ENCODE measurements around the gene GPC3. TPM values are rescaled to one million over a fixed set of nuclear protein-coding genes. Genes with fewer than 3 reads are reported as not detected.

The GPC3 gene
- polyA plus RNA-seq, 5 donors, result 394 to 493 (median 469) TPM

DNA sequence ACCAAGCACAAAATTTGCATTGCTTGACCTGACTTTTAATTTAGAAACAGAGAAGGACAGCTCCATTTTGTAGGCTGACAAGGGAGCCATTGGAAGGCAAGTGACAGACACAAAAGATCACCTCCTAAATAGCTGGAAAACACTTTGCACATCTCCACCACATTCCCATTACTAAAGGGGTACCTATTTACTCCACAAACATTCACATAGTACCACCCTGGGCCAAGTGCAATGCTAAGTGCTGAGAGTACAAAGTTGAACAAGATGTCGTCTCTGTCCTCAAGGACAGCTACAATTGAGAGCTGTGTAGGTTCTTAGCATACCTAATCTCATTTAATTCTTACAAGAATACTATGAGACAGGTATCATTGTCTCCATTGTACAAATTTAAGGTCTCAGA lies 417.3 kb downstream of the GPC3 start:
- DNase-seq, result no peak

DNA sequence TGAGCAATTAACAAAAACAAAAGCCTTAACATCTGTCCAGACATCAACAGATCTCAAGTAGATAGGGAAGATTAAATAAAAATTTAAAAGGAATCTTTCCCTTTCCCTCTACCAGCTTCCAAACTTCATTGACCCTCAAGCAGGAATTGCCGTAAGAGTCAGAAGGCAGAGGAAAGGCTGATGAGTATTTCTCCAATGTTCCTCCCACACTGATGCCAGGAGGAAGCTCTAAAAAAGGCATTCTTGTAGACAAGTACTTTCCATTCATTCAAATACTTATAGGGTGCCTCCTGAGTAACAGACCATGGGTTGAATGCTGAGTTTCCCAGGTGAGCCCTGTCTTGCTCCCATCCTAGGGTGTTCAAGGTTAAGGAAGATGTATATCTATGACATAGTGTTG lies 418.5 kb downstream of the GPC3 start:
- DNase-seq, result no peak

DNA sequence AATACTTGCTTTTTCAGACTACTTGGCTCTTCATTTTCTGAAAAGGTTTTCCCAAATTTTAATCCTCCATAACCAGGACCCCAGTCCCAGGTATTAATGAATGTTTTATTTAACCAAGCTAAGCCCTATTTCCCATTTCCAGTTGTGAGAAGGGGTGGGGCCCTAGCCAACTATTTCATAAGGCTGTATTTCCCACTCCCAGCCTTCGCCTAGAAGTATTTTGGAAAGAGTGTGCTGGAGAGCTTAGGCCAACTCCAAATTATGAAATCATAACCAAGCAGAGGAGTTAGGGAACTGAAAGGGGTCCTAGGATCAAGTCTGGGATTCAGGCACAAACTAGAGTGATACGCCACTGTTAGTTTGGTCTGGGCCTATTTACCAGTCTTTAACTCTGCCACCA lies 421.7 kb downstream of the GPC3 start:
- DNase-seq, result no peak

DNA sequence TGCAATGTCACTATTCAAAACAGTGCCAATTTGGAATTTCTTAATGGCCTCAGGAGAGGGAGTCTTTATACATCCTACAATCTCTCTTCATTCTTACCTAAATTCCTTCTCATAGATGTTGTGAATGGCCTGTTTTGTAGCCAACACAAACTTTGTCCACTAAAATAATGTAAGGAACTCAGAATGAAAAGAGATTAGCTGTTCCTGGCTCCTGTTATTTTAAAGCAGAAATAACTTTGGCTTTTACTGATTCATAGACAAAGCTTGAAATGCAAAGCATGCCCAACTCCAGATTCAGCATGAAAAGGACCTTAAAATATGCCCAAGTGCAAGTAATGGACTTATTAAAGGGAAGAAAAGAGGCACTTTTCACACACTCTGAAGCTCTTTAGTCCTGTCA lies 424.1 kb downstream of the GPC3 start:
- DNase-seq, result no peak

DNA sequence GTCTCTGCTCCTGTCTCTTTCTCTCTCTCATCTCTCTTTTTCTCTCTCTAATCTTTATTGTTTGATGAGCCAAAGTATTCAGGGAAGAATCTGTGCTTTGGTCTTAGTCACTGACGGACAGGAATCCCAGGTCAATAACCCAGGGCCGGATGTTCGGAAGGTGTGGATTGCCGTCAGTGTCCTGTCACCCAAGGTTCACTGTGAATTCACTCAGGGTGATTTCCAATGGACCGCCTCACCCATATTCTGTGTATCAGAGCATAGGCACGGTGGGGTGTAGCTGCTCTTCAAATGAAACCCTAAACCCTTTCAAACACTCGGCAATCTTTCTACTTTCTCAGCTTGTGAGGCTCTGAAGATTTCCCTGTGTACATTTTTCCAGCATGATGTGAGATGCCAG lies 425.5 kb downstream of the GPC3 start:
- DNase-seq, result no peak

DNA sequence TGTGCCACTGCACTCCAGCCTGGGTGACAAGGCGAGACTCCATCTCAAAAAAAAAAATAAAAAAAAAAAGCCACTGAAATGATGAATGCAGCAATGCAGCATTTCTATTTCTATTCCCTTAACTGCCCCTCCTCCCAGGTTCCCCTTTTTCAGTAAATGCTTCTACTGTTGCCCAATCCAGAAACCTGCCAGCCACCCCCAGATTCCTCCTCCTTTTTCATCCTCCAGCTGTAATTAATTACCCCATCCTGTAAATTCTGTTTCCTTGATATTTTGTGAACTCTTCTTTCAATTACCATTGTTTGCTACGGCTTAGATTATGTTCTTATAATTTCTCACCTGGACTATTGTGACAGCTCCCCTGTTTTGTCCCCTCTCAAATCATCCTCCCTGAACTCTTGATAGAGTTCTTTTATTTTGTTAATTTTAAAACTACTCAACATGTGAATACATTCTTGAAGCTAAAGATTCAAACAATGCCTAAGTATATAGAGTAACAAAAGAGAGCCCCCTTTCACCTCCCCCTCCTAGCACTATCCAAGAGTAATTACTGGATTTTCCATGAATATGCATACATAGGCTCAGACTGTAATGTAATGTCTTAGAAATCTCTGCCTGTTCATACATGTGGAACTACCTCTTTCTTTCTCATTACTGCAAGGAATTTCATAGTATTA lies 429.5 kb downstream of the GPC3 start:
- no peak for DNase-seq

DNA sequence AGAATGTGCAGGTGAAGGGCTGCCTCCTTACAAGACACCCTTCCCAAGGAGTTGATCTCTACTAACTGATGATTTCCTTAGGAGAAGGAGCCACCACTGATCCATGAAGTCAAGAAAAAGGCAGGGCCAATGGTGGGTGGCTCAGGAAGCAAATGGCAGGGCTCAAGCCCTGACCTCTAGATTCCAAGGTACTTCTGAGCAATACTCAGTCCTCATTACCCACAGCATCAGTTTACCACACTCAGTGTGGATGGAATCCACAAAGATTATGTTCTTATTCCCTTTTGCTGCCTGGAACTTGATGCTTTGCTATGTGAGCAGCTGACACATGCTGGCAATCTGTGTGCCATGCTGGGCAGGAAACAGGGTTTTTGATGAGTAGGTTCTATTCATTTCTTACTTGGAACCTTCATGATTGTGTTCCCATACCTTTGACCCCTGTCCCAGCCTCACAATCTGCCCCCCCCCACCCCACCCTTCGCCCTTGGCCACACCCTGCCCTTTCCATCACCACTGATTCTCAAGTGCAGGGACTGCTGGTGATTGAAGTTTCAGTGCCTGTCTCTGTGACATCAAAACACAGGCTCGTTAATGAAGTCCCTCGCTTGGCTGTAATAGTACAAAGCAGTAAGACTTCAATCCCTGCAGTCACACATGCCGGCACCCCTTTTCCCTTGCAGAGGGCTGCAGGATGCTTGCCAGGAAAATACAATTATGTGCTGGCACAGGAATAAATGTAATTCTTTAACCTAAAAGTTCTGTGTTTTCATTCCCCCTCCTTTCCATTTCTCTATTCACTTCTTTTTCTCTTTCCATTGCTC lies 434.5 kb downstream of the GPC3 start:
- DNase-seq, result no peak

DNA sequence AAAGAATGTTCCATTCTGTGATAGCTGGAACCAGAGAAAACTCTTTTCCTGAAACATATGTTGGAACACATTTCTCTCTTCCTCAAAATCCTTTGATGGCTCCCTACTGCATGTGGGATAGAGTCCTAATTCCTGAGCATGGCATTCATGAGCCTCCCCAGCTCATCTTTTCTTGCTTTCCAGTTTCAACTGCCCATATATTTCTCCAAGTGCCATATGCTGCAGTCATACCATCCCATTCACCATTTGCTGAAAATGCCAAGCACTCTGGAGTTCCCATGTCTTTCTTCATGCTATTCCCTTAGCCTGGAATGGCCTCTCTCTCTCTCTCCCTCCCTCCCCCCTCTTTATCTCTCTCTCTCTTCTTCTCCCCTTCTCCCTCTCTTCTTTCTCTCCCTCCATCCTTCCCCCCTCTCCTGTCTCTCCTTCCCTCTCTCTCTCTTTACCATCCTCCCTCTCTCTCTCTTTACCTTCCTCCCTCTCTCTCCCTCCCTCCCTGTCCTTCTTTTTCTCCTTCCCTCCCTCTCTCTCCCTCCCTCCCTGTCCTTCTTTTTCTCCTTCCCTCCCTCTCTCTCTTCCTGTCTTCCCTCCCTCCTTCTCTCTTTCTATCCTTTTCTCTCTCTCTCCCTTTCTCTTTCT lies 436.0 kb downstream of the GPC3 start:
- no peak for DNase-seq

DNA sequence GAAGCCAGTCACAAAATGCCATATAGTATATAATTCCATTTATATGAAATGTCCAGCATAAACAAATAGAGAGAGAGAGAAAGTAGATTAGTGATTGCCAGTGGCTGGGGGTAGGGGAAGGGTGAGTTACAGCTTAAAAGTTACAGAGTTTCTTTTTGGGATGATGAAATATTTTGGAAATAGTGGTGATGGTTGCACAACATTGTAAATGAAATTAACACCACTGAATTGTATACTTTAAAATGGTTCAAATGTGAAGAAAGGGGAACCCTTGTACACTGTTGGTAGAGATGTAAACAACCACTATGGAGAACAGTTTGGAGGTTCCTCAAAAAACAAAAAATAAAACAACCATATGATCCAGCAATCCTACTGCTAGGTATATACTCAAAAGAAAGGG lies 439.0 kb downstream of the GPC3 start:
- DNase-seq, result no peak

DNA sequence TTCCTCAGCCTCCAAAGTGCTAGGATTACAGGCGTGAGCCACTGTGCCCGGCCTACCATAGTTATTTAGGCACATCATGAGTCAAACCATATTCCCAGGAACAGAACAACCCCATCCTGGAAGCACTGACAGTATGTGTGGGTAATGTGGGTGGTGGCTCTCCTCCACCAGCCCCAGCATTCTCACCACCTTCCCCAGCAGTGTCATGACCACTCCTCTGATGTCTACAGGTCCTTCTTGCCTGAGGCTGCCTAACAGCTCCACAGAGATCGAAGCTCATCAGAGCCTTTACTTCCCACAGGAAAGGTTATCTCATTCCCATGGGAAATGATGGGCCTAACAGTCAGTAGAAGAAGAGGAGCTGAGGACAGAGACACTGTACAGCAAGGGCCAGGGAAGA lies 440.6 kb downstream of the GPC3 start:
- no peak for DNase-seq

DNA sequence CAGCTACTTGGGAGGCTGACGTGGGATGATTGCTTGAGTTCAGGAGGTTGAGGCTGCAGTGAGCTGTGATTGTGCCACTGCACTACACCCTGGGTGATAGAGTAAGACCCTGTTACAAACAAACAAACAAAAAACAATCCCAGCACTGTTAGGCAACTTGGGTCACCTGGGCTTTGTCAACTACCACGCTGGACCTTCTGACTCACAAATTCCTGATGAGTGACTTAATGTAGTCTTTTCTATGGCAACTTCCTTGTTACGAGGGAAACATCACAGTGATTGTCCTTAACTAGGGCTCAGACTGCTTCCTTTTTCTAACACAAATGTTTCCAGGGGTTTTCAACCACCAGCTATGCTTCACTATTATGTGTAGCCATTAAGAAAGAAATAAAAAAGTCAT lies 441.3 kb downstream of the GPC3 start:
- DNase-seq, result no peak

DNA sequence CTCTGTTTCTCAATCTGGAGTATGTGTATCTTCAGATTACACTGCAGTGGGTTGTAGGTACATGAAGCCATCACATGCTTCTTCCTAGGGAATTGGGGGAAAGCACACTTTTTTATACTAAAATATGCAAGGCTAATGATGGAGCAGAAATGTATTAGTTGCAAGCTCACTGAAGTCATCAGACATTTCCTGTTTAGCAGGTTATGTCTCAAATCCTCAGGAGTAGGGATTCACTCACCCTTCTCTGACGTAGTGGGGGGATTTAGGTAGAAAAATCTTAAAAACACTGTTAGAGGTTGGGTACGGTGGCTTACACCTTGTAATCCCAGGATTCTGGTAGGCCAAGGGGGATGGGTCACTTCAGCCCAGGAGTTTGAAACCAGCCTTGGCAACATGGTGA lies 441.7 kb downstream of the GPC3 start:
- no peak for DNase-seq

DNA sequence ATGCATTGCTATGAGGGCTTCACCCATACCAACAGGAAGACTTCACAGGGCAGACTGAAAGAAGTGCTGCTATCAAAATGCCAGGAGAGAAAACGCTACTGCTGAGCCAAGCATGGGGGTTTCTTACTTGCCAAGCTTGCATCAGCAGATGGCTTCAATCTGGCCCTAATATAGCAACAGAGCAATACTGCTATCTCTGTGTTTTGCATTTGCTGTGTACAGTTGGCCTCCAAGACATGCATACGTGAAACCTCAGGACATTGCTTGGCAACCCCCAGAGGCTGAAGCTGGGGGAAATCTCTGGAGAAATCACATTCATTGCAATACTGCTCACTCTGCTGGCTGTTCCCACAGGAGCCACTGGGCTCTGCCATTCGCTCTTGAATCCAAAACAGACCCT lies 442.9 kb downstream of the GPC3 start:
- peak; percentile 13 to 28 for DNase-seq

DNA sequence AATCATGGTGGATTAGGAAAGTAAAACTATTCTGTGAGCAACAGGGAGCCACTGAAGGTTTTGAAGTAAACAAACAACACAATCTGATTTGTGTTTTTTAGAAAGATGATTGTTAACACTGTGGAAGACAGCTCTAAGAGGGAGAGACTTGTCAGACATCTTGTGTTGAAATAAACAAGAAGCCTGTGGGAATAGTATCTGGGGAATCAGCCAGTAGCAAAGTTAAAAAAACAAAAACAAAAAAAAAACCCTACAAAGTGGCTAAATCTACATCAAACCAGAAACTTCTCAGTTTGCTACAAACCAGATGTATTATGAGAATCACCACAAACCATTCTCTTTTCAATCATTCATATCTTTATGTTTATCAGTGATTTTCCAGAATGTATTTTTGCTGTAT lies 444.4 kb downstream of the GPC3 start:
- DNase-seq, result no peak

DNA sequence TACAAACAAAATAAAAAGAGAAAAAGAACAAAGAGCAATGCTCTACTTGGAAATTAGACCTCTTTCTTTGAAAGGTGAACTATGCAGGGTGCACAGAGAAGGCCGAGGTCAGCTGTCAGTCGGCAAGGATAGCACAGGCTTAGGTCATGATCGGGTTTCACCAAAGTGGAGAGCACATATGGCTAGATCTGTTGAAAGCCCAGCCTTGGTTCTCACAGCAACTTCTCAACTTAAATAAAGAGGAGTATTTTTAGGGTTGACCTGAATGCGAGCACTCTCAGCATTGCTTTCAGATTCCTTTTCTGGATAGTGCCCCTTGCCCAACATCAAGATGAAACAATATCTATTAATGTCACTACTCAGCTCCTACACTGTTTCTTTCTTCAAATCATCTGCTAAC lies 447.2 kb downstream of the GPC3 start:
- DNase-seq, result no peak

DNA sequence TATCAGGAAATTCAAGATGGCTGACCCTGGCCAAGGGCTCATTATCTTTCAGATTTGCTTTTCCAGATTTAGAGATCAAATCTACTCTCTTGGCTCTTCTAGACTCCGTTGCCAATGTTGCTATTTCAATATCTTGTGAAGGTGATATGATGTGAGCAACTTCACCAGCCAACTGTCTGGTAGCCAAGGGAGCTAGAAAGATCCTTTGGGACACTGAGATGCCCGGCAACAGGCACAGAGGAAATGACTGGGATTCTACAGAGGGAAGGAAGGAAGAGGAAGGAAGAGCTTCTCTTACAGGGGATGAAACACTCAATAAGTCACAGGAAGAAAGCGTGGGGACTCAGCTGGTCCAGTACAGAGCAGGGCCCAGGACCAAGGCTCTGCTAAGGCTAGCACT lies 448.3 kb downstream of the GPC3 start:
- DNase-seq, result no peak

DNA sequence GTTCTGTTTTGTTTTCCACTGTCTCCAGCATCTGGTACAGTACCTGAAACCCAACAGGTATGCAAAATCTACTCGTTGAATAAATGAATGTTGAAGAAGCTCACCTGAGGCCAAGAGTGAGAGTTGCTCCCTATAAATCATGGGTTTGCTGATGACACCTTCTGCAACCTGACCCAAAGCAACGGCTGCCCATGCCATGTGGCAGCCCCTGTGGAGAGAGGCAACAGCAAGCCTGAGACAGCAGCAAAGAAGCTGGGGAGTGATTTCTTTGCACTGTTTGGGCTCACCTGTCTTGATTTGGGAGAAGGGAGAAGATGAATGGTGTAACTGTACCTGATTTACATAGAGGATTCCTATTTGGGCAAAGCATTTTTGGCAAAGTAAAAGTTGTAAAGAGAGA lies 450.3 kb downstream of the GPC3 start:
- DNase-seq, result no peak

DNA sequence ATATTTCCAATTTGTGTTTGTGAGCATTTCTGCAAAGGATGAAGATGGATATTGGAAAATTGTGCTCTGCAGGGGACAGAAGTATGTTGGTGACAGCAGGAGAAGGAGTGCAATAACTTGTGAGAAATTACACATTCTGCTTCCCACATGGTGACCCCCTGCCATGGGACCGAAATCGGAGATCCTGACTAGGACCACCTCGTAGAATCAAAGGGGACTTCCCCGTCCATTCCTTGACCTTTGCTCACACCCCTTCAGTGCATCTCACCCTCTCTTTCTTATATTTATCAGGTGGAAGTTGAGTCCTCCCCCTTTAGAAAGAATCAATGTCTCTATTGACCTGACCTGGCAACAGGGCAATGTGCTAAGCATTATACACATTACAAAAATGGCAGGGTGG lies 451.2 kb downstream of the GPC3 start:
- DNase-seq, result no peak

DNA sequence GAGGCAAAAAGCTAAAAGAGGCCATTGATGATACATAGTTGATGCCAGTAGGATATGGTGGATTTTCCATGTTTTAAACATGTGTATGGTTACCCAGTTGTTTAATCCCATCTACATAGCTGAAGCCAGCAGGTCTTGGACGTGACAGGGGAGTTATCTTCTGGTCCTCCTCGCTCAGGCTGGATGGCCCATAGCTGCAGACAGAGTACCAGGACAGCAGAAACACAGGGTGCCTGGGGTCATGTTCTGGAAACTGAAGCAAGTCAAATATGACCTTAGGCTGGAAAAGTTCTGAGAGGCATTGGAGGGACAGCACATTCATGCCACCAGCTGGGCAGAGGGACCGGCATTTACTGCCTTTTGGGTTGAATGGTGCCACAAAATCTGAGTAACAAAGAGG lies 452.1 kb downstream of the GPC3 start:
- DNase-seq, result no peak

DNA sequence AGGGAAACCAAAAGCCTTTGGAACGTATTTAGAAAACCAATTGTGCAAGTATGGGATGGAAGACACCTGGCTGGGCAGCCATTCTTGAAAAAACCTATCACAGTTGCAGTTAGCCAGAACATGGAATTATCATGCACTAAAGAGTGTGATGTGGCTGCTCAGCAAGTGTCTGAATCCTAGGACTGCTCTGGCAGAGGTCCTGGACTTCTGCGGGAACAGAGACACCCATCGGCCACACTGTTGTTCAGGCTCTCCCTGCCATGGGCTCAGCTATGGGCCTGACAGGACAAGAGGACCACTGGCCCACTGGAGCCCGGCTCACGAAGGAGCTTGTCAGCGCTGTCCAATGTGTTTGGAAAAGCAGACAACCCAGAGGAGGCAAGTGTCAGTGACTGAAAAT lies 454.4 kb downstream of the GPC3 start:
- peak; percentile 21 to 28 for DNase-seq

DNA sequence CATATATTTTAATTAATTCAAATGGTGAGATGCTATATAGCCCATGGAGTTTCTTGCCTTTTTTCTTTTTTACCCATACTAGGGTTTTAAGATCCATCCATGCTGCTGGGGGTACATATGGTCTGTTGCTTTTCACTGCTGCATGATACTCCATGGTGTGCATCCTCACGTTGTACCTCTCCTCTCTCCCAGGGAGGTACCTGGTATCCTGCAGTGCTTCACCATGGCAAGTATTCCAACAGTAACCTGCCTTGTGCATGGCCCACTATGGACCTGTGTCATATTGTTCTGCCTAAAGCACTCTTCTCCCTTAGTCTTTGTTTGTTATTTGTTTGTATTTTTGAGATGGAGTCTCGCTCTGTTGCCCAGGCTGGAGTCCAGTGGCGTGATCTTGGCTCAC lies 455.8 kb downstream of the GPC3 start:
- DNase-seq, result no peak

DNA sequence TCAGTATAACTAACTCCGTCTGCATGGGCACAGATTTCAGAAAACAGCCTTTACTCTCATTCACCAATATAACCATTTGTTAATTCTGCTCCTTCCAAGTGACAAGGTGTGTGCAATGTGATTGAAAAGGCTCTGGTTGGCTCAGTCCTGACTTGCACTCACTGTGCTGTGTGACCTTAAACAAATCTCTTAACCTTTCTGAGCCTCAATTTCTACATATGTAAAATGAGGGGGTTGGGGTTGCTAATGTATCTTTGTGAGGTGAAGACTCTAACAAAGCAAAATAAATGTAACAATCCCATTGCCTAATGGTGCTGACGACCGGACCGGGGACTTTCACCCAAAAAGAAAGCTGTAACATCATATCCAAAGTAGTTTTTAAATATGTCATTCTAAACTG lies 457.6 kb downstream of the GPC3 start:
- DNase-seq, result no peak

DNA sequence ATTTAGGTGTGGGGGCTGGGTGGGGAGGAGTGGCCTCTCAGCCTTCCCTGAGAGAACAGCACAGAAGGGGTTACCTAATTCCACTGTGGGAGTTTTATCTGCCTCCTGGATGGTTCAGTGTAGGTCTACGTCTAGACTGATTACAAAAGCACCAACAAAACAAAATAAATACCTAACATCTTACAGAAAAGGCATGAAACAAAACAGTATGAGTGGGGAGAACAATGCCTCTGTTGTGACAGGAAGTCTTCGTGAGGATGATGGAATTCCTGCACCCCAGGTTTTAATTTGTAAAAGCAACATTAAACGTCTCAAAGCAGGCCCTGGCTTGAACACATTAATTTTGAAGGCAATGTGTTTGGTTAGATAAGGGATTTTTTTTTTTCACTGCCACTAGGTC lies 458.0 kb downstream of the GPC3 start:
- no peak for DNase-seq

Measured in right lung (tissue), 5 donors.